HG03442 (cell line): ENCODE data around the gene ARL8A.
"Not testable (repeated sequence)": the region's sequence is repeated elsewhere in the genome, so short reads cannot be mapped to it uniquely, and the experiment has no call there.

ENCODE experiments used
- ATAC-seq: cut with Tn5 transposase; IDR thresholded peaks from one replicate; pipeline ENCODE4 v1.9.1; 2021; ENCODE audit warnings: mild to moderate bottlenecking, moderate library complexity; ENCODE audit not compliant: unreplicated experiment

Gene ARL8A

GRCh38 chr1:202176949-202177927 is 32.7 kb upstream of the ARL8A start:
- no peak for ATAC-seq

- ATAC-seq, result no peak
These were observed 29.5 kb upstream of the ARL8A start for GRCh38 chr1:202173993-202174392.

GRCh38 chr1:202172015-202172355 is 27.4 kb upstream of the ARL8A start:
- no peak for ATAC-seq

GRCh38 chr1:202171292-202172014 is 26.9 kb upstream of the ARL8A start:
- ATAC-seq, result no peak

- ATAC-seq, result no peak
These were observed 26.2 kb upstream of the ARL8A start for GRCh38 chr1:202170726-202171125.

GRCh38 chr1:202168861-202169260 is 24.3 kb upstream of the ARL8A start:
- no peak for ATAC-seq

GRCh38 chr1:202167708-202168415 is 23.3 kb upstream of the ARL8A start:
- no peak for ATAC-seq

GRCh38 chr1:202167054-202167453 is 22.5 kb upstream of the ARL8A start:
- not testable (repeated sequence) for ATAC-seq

- ATAC-seq, result no peak
These were observed 21.7 kb upstream of the ARL8A start for GRCh38 chr1:202165942-202166843.

- no peak for ATAC-seq
These were observed 20.9 kb upstream of the ARL8A start for GRCh38 chr1:202165267-202165941.

GRCh38 chr1:202164271-202165037 is 19.9 kb upstream of the ARL8A start:
- ATAC-seq, result peak; percentile 42

GRCh38 chr1:202163281-202164270 is 19.0 kb upstream of the ARL8A start:
- ATAC-seq, result no peak

GRCh38 chr1:202162418-202163280 is 18.1 kb upstream of the ARL8A start:
- ATAC-seq, result no peak

- ATAC-seq, result no peak
These were observed 17.5 kb upstream of the ARL8A start for GRCh38 chr1:202162047-202162417.

- ATAC-seq, result no peak
These were observed 16.9 kb upstream of the ARL8A start for GRCh38 chr1:202161151-202162046.

GRCh38 chr1:202160377-202160940 is 15.9 kb upstream of the ARL8A start, which contains the start of gene PTPN7:
Gene PTPN7 (minus strand): TSS chr1:202160602. CDS start chr1:202159402, 1,200 bp downstream.
- peak; percentile 43 for ATAC-seq
